ENCODE results near the gene SPECC1L.

SPECC1L gene

GRCh38 chr22:24440270-24440717 lies 169.7 kb downstream of the SPECC1L start:
- no peak for TF ChIP-seq CTCF (conservative IDR thresholded peaks at IDR 0.05; ENCODE audit: control insufficient read depth, insufficient read depth, low read depth, low read length)
- no peak for DNase-seq (ENCODE audit: low read depth)
- H3K4me3 ChIP-seq (ENCODE audit: control insufficient read depth, low read depth, low read length) = no peak overlapping the region

DNA sequence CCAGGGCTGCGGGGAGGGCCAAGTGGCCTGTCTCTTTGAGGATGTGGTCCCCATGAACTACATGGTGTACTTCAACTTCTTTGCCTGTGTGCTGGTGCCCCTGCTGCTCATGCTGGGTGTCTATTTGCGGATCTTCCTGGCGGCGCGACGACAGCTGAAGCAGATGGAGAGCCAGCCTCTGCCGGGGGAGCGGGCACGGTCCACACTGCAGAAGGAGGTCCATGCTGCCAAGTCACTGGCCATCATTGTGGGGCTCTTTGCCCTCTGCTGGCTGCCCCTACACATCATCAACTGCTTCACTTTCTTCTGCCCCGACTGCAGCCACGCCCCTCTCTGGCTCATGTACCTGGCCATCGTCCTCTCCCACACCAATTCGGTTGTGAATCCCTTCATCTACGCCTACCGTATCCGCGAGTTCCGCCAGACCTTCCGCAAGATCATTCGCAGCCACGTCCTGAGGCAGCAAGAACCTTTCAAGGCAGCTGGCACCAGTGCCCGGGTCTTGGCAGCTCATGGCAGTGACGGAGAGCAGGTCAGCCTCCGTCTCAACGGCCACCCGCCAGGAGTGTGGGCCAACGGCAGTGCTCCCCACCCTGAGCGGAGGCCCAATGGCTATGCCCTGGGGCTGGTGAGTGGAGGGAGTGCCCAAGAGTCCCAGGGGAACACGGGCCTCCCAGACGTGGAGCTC lies 170.2 kb downstream of the SPECC1L start:
- no peak for TF ChIP-seq CTCF (conservative IDR thresholded peaks at IDR 0.05; ENCODE audit: control insufficient read depth, insufficient read depth, low read depth, low read length)
- H3K4me3 ChIP-seq (ENCODE audit: control insufficient read depth, low read depth, low read length) = no peak overlapping the region
- DNase-seq (ENCODE audit: low read depth) = no peak

DNA sequence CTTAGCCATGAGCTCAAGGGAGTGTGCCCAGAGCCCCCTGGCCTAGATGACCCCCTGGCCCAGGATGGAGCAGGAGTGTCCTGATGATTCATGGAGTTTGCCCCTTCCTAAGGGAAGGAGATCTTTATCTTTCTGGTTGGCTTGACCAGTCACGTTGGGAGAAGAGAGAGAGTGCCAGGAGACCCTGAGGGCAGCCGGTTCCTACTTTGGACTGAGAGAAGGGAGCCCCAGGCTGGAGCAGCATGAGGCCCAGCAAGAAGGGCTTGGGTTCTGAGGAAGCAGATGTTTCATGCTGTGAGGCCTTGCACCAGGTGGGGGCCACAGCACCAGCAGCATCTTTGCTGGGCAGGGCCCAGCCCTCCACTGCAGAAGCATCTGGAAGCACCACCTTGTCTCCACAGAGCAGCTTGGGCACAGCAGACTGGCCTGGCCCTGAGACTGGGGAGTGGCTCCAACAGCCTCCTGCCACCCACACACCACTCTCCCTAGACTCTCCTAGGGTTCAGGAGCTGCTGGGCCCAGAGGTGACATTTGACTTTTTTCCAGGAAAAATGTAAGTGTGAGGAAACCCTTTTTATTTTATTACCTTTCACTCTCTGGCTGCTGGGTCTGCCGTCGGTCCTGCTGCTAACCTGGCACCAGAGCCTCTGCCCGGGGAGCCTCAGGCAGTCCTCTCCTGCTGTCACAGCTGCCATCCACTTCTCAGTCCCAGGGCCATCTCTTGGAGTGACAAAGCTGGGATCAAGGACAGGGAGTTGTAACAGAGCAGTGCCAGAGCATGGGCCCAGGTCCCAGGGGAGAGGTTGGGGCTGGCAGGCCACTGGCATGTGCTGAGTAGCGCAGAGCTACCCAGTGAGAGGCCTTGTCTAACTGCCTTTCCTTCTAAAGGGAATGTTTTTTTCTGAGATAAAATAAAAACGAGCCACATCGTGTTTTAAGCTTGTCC lies 171.0 kb downstream of the SPECC1L start:
- TF ChIP-seq CTCF (conservative IDR thresholded peaks at IDR 0.05; ENCODE audit: control insufficient read depth, insufficient read depth, low read depth, low read length) = no peak
- H3K4me3 ChIP-seq (ENCODE audit: control insufficient read depth, low read depth, low read length) = no peak overlapping the region
- DNase-seq (ENCODE audit: low read depth) = no peak

- TF ChIP-seq CTCF (conservative IDR thresholded peaks at IDR 0.05; ENCODE audit: control insufficient read depth, insufficient read depth, low read depth, low read length) = no peak
- H3K4me3 ChIP-seq (ENCODE audit: control insufficient read depth, low read depth, low read length) = no peak overlapping the region
- DNase-seq (ENCODE audit: low read depth) = no peak
Observed at GRCh38 chr22:24442352-24442744, 171.7 kb downstream of the SPECC1L start.

- DNase-seq (ENCODE audit: low read depth) = no peak
- TF ChIP-seq CTCF (conservative IDR thresholded peaks at IDR 0.05; ENCODE audit: control insufficient read depth, insufficient read depth, low read depth, low read length) = no peak
- H3K4me3 ChIP-seq (ENCODE audit: control insufficient read depth, low read depth, low read length) = no peak overlapping the region
Observed at GRCh38 chr22:24443668-24444067, 173.0 kb downstream of the SPECC1L start.

DNA sequence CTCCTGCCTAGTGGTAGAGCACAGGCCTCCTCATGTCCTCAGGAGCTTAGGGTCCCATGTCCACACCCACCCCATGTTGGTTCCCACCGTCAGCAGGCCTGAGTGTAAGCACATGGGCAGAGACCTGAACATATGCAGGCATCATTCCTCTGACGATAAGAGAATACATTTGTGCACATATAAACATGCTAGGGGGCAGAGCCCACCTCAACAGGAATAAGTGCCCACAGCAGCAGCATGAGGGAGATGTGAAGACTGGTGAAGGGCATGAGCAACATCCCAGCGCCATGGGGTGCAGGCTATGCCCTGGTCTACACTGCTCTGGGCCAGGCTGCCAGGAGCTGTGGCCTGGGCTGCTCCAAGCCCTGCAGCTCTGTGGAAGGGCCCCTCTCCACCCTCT lies 173.6 kb downstream of the SPECC1L start:
- H3K4me3 ChIP-seq (ENCODE audit: control insufficient read depth, low read depth, low read length) = no peak overlapping the region
- TF ChIP-seq CTCF (conservative IDR thresholded peaks at IDR 0.05; ENCODE audit: control insufficient read depth, insufficient read depth, low read depth, low read length) = no peak
- no peak for DNase-seq (ENCODE audit: low read depth)

Measured in fibroblast of mammary gland (primary cell).